Caco-2 (cell line): ENCODE data around the gene DHFR. TPM values are rescaled to one million over a fixed set of nuclear protein-coding genes. Genes with fewer than 3 reads are reported as not detected.

ENCODE experiments used
- BruUV-seq: library from RNA; stranded (reverse); fragments of 400-500 nt; replicated peaks from 2 replicates; lab custom pipeline; 2021; lab: Mats Ljungman, UMichigan
- CTCF ChIA-PET: fragments of 300-600 bp; sonication (Branson Sonifier 250); formaldehyde crosslinking; loops from one replicate; lab custom pipeline; 2022; ENCODE audit warnings: antibody characterized with exemption; lab: Charles Lee
- POLR2A ChIA-PET: fragments of 300-600 bp; sonication (Branson Sonifier 250); formaldehyde crosslinking; loops from one replicate; lab custom pipeline; 2022; ENCODE audit warnings: antibody characterized with exemption; lab: Charles Lee
- DNase-seq, 2 experiments: peaks; one replicate each; pipeline versions ENCODE4 v3.0.0 to v3.0.0-alpha.2; 2020 to 2022
- H3K27me3 ChIP-seq: replicated peaks from 2 replicates; pipeline ENCODE4 v1.6.0; 2011; ENCODE audit warnings: low read length; ENCODE audit not compliant: control insufficient read depth, insufficient read depth
- H3K36me3 ChIP-seq: 2 replicates; pipeline ENCODE4 v1.5.1; 2011; ENCODE audit warnings: low read length; ENCODE audit not compliant: control insufficient read depth, insufficient read depth
- H3K4me1 ChIP-seq: fragments of 250-450 bp; sonication (Bioruptor Pico); 2 replicates; pipeline ENCODE4 v1.5.1; 2020; ENCODE audit warnings: mild to moderate bottlenecking
- H3K4me3 ChIP-seq: 2 replicates; pipeline ENCODE4 v1.5.1; 2011; ENCODE audit warnings: low read depth, mild to moderate bottlenecking, control low read depth, low read length
- H3K9me3 ChIP-seq: fragments of 250-450 bp; sonication (Bioruptor Pico); 2 replicates; pipeline ENCODE4 v1.5.1; 2020; ENCODE audit warnings: mild to moderate bottlenecking, moderate library complexity
- H3K27ac Mint-ChIP-seq: one replicate; pipeline ENCODE4 v1.8.0; 2022; ENCODE audit warnings: mixed read lengths; ENCODE audit not compliant: unreplicated experiment
- H3K27me3 Mint-ChIP-seq: one replicate; pipeline ENCODE4 v1.8.0; 2022; ENCODE audit warnings: mixed read lengths; ENCODE audit not compliant: insufficient read depth, unreplicated experiment
- H3K36me3 Mint-ChIP-seq: one replicate; pipeline ENCODE4 v1.8.0; 2022; ENCODE audit warnings: mild to moderate bottlenecking, mixed read lengths; ENCODE audit not compliant: insufficient read depth, unreplicated experiment
- H3K4me1 Mint-ChIP-seq: one replicate; pipeline ENCODE4 v1.8.0; 2022; ENCODE audit warnings: low read depth, mixed read lengths; ENCODE audit not compliant: unreplicated experiment
- H3K4me3 Mint-ChIP-seq: one replicate; pipeline ENCODE4 v1.8.0; 2022; ENCODE audit warnings: mild to moderate bottlenecking, moderate library complexity, mixed read lengths; ENCODE audit not compliant: unreplicated experiment
- H3K9me3 Mint-ChIP-seq: one replicate; pipeline ENCODE4 v1.8.0; 2022; ENCODE audit warnings: mixed read lengths; ENCODE audit not compliant: unreplicated experiment
- CTCF ChIP-seq, 2 experiments: fragments of 200-600 bp in 1 of 2; IDR thresholded peaks; 1 replicate in 1 of 2; 2 replicates in 1 of 2; pipeline versions ENCODE4 v1.5.1 to v1.8.0; 2011 to 2022; ENCODE audit warnings: antibody characterized with exemption in 1 of 2, control low read depth in 1 of 2, inconsistent platforms in 1 of 2, low read depth in 1 of 2, low read length in 1 of 2, mild to moderate bottlenecking in 1 of 2, moderate library complexity in 1 of 2; ENCODE audit not compliant: insufficient read depth in 1 of 2, severe bottlenecking in 1 of 2, unreplicated experiment in 1 of 2
- intact Hi-C: fragments of 100-400 bp; cut with micrococcal nuclease; formaldehyde crosslinking; loops from one replicate; pipeline ENCODE4 v1.10.0; 2022; ENCODE audit not compliant: unreplicated experiment
- total RNA-seq: library from RNA; stranded (reverse); gene quantifications from 2 replicates; pipeline ENCODE4 v1.2.3, GENCODE V29; 2022

Gene DHFR
- total RNA-seq, 1 experiment from 2014 or later = 57.2 TPM

GRCh38 chr5:80608731-80609130 is 46.1 kb downstream of the DHFR start:
- Histone ChIP-seq H3K4me1 (no peaks in the 10 kb centered on the region), H3K9me3 (0 out of 2 replicates have a peak, but pooled peaks cover 7% of the 10 kb centered on the region), H3K36me3 (no peaks in the 10 kb centered on the region), H3K27me3 (no peaks in the 10 kb centered on the region), H3K4me3 (no peak overlapping the region)
- intact Hi-C loops = no loop called here
- CTCF ChIA-PET = no interaction called here
- Mint-ChIP-seq H3K36me3 (no peaks in the 10 kb centered on the region), H3K4me3 (no peak overlapping the region), H3K9me3 (no peaks in the 10 kb centered on the region), H3K27ac (no peak overlapping the region), H3K27me3 (no peaks in the 10 kb centered on the region), H3K4me1 (no peaks in the 10 kb centered on the region)
- no TSS peak for BruUV-seq
- POLR2A ChIA-PET = no interaction called here
- no peak for DNase-seq
- no peak for TF ChIP-seq CTCF (IDR thresholded peaks at IDR 0.05; ENCODE audit: insufficient read depth in 1 of 2, low read depth in 1 of 2, low read length in 1 of 2, severe bottlenecking in 1 of 2, unreplicated experiment in 1 of 2)

- H3K27me3 Mint-ChIP-seq = no peaks in the 10 kb centered on the region
- POLR2A ChIA-PET = no interaction called here
- DNase-seq = no peak
- H3K36me3 Mint-ChIP-seq = no peaks in the 10 kb centered on the region
- Histone ChIP-seq H3K36me3 (no peaks in the 10 kb centered on the region), H3K27me3 (no peaks in the 10 kb centered on the region), H3K9me3 (0 out of 2 replicates have a peak, but pooled peaks cover 7% of the 10 kb centered on the region), H3K4me1 (no peaks in the 10 kb centered on the region), H3K4me3 (no peak overlapping the region)
- no peak for TF ChIP-seq CTCF (IDR thresholded peaks at IDR 0.05; ENCODE audit: insufficient read depth in 1 of 2, low read depth in 1 of 2, low read length in 1 of 2, severe bottlenecking in 1 of 2, unreplicated experiment in 1 of 2)
- intact Hi-C loops = no loop called here
- BruUV-seq = no TSS peak
- H3K4me1 Mint-ChIP-seq = no peaks in the 10 kb centered on the region
- CTCF ChIA-PET = no interaction called here
- H3K4me3 Mint-ChIP-seq = no peak overlapping the region
- H3K27ac Mint-ChIP-seq = no peak overlapping the region
- H3K9me3 Mint-ChIP-seq = no peaks in the 10 kb centered on the region
These were observed 47.0 kb downstream of the DHFR start for GRCh38 chr5:80607832-80608231.

GRCh38 chr5:80607343-80607742 is 47.4 kb downstream of the DHFR start:
- H3K9me3 ChIP-seq = 0 out of 2 replicates have a peak, but pooled peaks cover 7% of the 10 kb centered on the region
- no TSS peak for BruUV-seq
- ChIA-PET POLR2A (no interaction called here), CTCF (no interaction called here)
- H3K36me3 ChIP-seq = no peaks in the 10 kb centered on the region
- TF ChIP-seq CTCF (IDR thresholded peaks at IDR 0.05; ENCODE audit: insufficient read depth in 1 of 2, low read depth in 1 of 2, low read length in 1 of 2, severe bottlenecking in 1 of 2, unreplicated experiment in 1 of 2) = no peak
- no peak overlapping the region for H3K4me3 ChIP-seq
- Mint-ChIP-seq H3K4me3 (no peak overlapping the region), H3K4me1 (no peaks in the 10 kb centered on the region), H3K9me3 (no peaks in the 10 kb centered on the region), H3K36me3 (no peaks in the 10 kb centered on the region), H3K27me3 (no peaks in the 10 kb centered on the region), H3K27ac (no peak overlapping the region)
- no peaks in the 10 kb centered on the region for H3K4me1 ChIP-seq
- H3K27me3 ChIP-seq = no peaks in the 10 kb centered on the region
- no peak for DNase-seq
- intact Hi-C loops = no loop called here
